NCI-H1092 treated with DMSO at 0.1 percent for 48 hours (cell line): ENCODE measurements around the gene ASB11.
A peak's percentile ranks its signal among the peaks of the same experiment; 100 is the strongest.

ENCODE experiments used
- DNase-seq: peaks from one replicate; lab custom pipeline; 2025; lab: John Stamatoyannopoulos, UW

ASB11 gene, protein sequence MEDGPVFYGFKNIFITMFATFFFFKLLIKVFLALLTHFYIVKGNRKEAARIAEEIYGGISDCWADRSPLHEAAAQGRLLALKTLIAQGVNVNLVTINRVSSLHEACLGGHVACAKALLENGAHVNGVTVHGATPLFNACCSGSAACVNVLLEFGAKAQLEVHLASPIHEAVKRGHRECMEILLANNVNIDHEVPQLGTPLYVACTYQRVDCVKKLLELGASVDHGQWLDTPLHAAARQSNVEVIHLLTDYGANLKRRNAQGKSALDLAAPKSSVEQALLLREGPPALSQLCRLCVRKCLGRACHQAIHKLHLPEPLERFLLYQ

DNA sequence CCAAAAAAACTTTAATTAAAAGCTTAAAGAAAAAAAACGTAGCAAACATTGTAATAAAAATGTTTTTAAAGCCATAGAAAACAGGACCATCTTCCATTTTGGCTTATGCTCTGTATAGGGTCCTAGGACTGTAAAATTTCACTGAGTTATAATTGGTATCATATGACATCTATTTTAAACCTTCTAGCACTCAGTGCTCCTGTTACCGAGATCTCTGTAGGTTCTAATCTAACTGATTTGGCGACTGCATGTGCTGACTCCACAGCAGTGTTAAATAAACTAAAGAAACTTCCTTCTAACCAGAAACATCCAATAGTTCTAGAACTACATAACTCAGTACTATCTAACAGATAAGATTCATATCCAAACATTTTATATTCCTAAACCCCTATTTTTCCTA is at the start of gene ASB11:
Gene ASB11 (minus strand): TSS at position 132 of the 400 bp plus-strand sequence. CDS start 35 bp downstream, at position 97.
- DNase-seq = no peak

DNA sequence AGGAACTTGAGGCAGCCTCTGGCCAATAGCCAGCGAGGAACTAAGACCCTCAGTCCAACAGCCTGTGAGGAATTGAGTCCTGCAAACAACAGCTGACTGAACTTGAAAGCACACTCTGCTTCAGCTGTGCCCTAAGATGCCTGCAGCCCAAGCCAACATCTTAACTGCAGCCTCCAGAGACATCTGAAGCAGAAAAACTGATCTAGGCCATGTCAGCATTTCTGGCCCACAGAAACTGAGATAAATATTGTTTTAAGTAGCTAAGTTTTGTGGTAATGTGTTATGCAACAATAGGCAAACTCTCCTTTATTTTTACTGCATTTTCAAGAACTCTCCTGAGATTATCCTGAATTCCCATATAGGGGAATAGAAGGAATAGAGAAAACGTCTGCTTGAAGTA is 44.3 kb upstream of the ASB11 start:
- no peak for DNase-seq

DNA sequence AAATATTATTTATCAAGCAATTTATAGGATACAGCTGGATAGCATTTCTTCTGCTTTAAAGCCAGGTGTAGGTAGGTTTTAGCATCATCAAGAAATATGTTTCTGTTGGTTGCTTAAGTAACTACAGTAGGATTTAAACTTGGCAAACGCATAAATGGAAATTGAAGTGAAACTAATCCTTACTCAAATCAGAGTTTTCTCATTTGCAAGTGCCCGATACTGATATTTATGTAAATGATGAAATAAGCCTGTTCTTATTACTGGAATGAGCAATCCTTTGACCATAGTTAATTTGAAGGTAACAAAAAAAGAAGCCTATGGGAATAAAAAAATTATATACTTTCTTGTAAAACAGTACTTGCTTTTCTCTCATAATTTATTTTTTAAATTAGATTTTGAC is 43.1 kb upstream of the ASB11 start:
- DNase-seq = no peak

DNA sequence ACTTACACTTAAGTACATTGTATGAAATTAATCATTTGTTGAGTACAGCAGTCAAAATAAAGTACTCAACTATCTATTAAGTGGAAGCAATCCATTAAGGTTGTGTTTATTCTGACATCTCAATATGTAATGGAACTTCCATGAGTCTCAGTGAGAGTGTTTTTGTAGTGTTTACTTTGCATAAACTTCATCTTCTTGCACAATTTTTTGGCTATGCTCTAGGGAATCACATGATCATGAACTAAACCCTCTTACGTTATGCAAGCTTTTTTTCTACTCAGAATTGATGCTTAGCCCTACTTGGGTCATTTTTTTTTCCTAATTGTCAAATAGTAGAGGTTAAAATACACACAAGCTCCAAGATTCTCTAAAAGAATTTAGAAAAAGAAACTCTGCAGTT is 41.0 kb upstream of the ASB11 start:
- DNase-seq = no peak

DNA sequence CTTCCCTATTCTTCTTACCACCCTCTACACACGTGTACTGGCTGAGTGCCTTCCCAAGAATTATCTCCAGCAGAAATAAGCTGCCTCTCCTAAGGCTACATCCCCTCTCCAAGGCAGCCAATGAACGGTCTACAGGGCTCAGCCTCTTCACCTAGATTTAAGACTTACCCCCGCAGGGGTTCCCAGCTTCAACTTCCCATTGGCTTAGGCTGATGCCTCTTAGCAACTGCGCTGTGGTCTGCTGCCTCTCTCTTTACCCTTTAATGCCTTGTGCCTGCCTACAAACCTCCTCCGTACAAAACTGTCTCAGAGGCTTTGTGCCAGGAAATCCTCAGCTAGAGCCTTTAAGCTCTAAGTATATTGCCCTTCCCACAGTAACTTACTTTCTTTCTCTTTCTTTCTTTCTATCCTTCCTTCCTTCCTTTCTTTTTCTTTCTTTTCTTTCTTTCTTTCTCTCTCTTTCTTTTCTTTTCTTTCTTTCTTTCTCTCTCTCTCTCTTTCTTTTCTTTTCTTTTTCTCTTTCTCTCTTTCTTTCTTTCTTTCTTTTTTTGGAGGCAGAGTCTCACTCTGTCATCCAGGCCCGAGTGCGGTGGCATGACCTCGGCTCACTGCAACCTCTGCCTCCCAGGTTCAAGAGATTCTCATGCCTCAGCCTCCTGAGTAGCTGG is 35.0 kb upstream of the ASB11 start:
- no peak for DNase-seq

DNA sequence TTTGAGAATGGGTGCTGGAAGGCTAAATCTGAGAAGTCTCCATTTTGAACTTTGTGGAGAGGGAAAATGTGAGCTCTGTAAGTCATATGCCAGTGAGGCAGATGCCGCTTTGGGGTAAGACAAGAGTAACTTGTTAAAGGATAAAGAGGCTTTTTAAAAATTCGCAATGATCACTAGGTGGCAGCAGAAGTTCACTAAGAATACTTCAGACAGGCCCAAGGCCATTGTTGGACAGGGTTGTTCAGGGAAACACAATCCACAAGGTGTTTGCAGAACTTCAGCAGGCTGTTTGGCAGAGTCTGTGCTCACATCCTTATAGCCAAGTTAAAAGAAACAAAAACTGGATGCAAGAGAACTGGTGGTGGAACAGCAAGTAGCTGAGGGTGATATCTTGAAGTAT is 33.6 kb upstream of the ASB11 start:
- DNase-seq = peak; percentile 63

DNA sequence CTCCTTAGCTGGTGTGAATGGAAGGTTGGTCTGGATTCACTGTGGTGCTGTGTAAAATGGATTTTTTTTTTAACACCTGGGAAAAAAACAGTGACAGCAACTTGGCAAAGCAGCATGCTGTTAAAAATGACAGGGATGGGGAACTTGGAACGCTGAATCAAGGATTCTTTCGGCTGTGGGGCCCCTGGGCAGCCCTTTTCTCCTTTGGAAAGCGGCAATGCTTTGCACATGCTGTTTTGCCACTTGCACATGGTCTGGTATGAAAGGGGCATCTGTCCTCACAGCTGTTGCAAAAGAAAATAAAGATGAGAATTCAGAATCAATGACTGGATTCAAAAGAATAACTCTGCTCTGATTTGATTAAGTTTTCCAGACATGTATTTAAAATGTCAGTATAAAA is 30.5 kb upstream of the ASB11 start:
- DNase-seq = no peak

DNA sequence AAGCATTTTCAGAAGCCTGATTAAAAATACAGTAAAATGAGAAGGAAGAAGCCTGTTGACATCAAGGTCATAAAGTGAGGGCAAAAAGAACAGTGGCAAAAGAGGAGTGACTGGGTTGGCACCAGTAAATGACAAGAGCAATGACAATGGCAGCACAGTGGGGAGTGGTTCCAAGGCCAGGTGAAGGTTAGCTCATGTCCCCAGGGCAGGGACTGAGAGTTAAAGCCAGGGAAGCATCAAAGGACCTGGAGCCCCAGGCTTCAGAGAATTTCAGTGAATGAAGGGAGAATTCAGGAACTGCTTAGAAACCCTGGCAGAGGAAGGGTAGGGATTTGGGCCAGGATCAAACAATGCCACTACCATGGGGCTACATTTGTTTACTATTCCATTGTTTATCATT is 28.7 kb upstream of the ASB11 start:
- no peak for DNase-seq

DNA sequence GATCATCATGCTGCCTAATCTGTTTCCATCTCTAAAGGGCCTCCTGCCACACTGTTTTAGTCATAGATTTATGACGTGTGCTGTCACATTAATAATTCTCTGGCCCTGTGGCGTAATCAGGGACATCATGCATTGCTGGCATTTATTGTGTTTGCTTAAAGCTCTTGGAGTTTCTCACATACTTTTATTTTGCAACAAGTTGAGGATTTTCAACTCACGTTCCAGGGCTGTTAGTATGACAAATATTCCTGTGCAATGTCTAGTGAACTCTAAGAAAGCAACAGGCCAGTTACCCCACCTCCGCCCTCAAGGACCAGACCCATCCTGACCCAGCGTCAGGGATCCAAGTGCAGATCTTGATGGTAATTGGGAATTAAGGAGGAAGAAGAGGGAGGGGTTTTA is 27.6 kb upstream of the ASB11 start:
- no peak for DNase-seq

DNA sequence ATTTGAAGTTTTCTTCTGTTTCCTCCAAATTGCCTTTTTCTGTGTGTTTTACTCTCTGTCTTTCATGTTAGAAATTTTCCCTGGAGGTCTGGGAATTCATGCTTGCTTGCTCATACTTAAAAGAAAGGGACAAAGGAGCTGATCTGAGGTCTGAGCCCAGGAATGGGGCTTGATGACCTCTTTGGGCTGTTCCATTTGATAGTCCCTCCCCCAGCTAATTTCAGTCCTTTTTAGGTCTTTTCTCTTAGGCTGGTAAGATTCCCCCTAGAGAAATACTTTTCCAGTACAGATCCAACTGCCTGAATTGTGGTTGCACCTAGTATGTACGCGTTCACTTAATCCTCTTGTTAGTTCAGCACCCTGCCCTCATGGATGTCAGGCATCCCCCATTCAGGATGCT is 25.4 kb upstream of the ASB11 start:
- no peak for DNase-seq

DNA sequence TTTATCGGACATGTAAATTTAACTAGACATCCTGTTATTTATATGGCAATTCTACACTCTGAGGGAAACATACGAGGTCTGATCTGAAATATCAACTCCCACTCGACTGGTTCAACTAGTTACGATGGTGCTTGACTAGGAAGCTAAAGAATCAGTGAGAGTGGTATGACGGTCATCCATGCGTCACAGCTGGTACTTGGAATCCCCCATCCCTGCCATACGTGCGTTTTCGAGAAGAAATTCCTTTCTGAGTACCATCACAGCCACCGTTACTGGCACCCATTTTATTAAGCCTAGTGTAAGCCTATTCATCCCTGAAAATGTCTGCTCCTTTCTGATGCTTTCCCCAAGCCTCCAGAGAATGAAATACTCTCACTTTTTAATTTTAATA is 20.6 kb upstream of the ASB11 start:
- DNase-seq = peak; percentile 42

DNA sequence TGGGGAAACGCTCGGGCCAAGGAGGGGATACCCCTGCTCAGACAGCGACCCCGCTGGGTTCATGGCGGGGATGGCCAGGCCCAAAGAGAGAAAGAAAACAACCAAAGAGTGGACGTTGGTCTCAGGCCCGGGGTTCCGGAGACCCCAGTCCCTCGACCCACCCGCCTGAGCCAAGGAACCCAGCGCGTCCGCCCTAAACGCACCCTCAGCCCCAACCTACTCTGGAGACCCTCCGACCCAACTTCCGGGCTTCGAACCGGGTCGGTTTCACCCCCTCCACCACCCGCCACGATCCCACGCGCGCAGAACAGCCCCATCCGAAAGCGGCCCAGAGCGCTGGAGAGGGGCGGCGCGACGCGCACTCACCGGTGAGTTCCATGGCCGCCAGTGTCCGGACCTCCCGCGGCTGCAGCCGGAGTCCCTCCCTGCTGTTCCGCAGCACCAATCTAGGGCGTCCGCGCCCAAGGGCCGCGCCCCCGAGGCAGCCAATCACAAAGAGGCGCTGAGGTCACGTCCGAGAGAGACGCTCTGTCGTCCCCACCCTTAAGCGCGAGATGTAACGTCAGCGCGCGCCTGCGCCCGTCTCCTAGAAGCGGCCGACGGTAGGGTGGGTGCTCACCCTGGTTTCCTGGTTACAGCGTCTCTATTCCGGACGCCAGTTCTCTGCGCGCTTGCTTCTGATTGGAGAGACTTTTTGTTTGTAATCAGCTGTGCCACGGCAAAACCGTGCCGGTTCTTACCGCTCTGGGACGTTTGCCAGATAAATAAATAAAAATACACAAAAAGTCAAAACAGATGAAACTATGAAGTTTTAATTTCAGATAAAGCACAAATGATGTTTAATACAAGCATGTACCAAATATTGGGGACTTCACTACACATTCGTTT is 19.9 kb upstream of the ASB11 start, which contains the start of gene PIGA:
Gene PIGA (minus strand): TSS at position 389 of the 888 bp plus-strand sequence. CDS start 3,593 bp downstream, outside the sequence.
- DNase-seq = peak; percentile 97

DNA sequence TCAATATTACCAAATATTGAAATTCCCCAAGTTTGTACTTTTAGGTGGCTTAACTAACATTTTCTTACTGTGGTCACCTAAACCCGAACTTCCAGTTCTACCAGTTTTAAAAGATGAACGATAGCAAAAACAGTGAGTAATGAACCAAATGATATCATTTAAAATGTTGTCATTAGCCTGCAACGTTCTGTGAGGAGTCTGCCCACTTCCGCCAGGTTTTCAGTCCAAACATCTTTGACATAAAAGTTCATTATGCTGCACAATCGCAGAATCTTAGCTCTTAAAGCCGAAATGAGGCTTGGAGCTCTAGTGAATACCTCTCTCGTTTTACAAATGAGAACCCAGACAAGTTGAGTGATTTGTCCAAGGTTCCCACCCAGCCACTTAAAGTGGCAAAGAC is 19.1 kb upstream of the ASB11 start:
- no peak for DNase-seq

DNA sequence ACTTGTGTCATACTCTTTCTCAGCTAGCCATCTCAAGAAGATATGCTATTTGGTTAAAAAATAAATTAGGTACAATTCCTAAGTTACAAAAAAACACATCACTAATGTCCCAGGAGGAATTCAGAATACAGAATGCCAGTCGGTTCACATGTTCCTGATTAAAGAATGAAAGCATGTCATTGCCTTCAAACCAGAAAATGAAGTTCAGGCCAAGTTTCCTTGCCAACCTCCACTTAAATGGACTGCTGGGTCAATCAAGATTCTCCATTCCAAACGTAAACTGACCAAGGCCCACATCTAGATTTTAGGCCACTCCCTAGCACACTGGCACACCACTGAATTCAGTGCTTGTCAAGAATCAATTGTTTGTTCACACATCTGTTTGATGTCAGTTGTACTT is 13.4 kb upstream of the ASB11 start:
- DNase-seq = no peak

DNA sequence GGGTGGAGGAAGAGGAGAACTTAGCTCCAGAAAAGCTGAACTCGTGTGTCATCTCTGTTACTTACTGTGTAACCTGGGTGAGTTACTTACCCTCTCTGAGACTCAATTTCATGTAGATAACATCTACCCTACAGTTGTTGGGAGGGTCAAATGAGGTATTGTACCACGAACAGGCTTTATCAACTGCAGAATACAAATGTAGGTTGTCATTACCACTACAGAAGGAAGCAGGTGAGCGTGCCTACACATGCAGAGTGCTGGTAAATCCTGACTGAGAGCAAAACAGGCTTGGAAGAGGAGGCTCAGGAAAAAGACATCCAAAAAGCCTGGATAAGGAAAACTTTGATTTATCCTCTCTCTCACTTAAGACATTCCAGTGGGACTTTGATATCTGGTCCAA is 12.7 kb upstream of the ASB11 start:
- no peak for DNase-seq

DNA sequence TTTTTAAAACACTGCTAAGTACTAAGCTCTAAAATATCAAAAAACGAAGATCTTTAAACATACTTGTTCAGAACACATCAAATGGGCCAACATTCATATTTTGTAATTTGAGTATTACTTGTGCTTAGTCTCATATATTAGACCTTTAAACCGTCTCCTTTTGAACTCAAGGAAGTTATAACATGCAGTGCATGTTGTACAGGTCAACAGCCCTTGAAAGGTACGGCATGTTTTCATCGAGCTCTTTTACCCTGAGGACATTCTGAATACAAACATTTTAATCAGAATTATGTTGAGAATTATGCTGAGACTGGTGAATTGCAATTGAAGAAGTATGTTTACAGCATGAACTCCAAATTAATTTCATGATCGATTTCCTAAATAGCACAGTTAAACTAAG is 7.0 kb upstream of the ASB11 start:
- no peak for DNase-seq

DNA sequence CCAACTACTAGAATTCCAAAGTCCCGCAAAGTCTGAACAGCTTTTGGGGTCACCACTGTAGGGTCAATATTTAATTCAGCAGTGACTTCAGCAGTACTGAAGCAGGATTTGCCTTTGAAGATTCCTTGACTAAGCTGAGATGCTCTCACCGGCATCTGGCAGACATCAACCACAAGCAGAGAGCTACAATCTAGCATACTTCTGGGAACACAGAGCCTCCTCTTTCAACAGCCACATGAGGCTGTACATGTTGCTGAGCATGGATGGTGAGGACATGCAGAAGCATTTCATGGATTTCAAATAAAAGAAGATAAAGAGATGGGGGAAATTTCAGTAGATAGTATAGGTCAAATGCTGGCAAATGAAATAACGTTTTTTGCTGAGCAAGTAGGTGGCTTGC is 6.6 kb upstream of the ASB11 start:
- DNase-seq = no peak

DNA sequence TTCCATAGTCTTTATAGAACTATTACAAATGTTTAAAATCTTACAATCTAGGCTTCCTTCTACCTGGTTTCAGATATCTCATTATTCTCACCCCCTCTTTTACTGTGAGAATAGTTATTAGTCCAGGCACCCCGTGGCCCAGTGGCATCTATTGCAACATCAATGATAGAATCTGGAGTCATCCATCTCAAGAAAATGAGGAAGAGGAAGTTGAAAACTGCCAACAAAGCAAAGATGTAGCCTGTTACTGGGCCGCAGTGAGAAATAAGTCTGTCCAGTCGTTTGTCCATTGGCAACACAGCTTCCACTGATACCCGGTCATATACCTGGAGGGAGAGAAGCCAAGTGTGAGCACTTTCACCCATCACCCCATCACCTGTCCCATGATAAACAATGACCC is 6.0 kb upstream of the ASB11 start:
- no peak for DNase-seq

DNA sequence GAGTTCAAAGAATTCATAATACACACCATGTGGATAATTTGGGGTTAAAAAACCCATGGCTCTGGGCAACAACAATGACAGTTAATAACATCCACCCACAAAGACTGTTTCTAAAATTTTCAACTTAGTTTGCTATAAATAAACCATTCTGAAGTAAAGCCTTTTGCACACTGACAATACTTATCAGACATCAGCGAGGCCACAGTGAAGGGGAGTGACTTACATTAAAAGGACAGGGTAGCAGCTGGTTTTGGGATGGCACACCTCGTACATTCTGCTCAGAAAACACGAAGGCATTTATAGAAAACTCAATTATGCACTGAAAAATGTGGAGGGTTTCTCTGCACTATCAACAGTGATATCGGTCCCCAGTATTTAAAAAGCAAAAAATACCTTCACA is 4.9 kb upstream of the ASB11 start:
- DNase-seq = no peak

DNA sequence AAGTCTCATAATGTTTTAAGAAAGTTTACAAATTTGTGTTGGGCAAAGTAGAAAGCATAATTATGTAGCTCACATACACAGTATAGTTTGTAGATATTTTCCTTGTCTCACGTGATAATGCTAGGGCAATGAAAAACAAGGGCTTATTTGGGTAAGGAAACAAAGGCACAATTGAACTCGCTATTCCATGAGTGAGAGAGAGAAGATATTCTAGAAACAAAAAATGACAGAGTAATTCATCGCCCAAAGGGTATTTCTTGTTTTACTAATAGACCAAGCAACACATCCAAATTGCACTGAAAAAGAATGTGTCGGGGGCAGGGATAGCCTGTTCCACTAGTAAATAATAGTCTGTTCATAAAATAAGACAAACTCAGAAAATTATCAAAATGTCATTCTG is 3.6 kb upstream of the ASB11 start:
- no peak for DNase-seq

DNA sequence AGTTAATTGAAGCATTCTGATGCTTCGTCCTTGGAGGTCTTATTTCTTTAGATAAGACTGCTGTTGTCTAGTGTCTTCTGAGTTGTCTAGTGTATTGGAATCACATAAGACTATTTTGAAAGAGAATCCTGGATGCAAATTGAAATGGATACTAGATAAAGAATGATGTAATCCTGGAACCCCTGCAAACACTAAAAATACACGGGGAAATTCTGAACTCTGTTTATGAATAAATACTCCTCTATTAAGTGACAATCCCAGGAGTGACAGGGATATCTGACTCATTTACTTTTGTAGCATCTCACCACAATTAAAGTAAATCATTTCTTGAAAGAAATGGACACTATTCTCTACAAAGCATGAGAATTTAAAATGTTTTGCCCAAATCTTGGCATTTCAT is 968 bp downstream of the ASB11 start:
- no peak for DNase-seq

DNA sequence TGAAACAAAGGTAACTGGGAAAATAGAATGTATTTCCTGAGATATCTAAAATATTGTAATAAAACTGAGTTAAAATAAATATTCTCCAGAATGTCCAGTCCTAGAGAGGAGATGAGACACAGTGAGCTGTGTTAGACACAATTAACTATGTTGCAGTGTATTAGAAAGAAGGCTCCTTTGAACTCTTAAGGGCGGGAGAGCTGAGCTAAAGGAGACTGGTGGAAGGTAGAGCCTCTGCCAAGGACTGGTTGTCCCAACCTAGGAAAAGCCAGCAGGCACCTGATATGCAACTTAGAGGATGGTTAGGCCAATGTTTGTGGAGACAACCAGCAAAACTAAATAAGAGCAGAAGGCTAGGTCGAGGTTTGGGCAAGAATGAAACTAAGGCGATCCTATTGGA is 4.3 kb downstream of the ASB11 start:
- DNase-seq = no peak

DNA sequence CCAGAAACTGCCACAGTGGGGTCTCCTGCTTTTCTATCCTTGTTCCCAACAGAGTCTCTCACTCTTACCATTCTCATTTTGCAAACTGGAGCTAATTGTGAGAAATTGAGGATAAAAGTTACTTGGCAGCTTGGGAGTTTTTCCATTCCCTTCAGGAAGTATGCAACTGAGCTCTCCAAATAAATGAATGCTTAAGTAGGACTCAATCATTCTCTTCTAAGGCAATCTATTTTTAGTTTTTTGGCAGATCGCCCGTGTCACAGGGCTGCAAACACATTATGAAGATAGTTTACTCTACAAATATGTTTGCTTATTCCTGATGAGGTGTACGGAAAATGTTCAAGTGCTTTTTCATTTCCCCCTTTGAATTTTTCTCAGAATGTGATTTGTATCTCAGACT is 5.3 kb downstream of the ASB11 start:
- peak; percentile 74 for DNase-seq
